ENCODE results near the gene SCIMP. TPM values are rescaled to one million over a fixed set of nuclear protein-coding genes. Genes with fewer than 3 reads are reported as not detected.

The SCIMP gene
- polyA plus RNA-seq, 1 donor from 2014 or later: not detected

DNA sequence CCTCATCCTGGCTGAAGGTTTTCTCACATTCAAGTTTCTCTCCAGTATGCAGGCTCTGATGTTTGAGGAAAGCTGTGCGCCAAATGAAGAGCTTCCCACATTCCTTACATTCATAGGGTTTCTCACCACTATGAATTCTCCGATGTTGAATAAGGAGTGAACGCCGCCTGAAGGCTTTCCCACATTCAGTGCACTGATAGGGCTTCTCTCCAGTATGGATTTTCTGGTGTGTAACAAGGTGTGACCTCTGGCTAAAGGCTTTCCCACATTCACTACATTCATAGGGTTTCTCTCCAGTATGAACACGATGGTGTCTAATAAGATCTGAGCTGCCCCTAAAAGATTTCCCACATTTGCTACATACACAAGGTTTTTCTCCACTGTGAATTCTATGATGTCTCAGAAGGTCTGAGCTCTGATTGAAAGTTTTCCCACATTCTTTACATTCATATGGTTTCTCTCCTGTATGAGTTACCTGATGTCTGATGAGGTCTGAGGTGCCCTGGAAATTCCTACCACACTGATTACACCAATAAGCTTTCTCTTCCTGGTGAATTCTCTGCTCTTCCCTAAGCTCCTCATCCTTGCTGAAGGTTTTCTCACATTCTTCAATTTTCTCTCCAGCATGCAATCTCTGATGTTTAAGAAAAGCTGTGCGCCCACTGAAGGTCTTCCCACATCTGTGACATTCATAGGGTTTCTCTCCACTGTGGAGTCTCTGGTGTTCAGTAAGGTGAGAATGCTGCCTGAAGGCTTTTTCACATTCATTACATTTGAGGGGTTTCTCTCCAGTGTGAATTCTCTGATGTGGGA is 51.9 kb downstream of the SCIMP start:
- Histone ChIP-seq H3K4me3 (ENCODE audit: low read length) (no peak overlapping the region), H3K79me2 (replicated peaks; ENCODE audit: insufficient read depth, low read length) (no peaks in the 10 kb centered on the region), H2AFZ (ENCODE audit: low read depth, low read length) (no peak overlapping the region), H4K20me1 (ENCODE audit: insufficient read depth) (no peaks in the 10 kb centered on the region), H3K27me3 (ENCODE audit: insufficient read depth, low read depth, low read length) (no peaks in the 10 kb centered on the region), H3K9me2 (ENCODE audit: insufficient read depth, low read length) (no peaks in the 10 kb centered on the region), H3K9ac (ENCODE audit: low read length) (no peak overlapping the region), H3K27ac (ENCODE audit: low read length) (no peak overlapping the region), H3F3A (ENCODE audit: insufficient read depth, low read length, poor library complexity, severe bottlenecking) (no peaks in the 10 kb centered on the region), H3K36me3 (ENCODE audit: insufficient read depth, low read length) (peaks cover 15% of the 10 kb centered on the region), H3K4me2 (ENCODE audit: low read length) (no peak overlapping the region), H3K9me3 (ENCODE audit: low read length) (peaks cover 36% of the 10 kb centered on the region)
- no peak for TF ChIP-seq MXI1 (conservative IDR thresholded peaks at IDR 0.05; ENCODE audit: poor library complexity, severe bottlenecking)
- TF ChIP-seq EP300 (conservative IDR thresholded peaks at IDR 0.05; ENCODE audit: poor library complexity, severe bottlenecking): no peak

DNA sequence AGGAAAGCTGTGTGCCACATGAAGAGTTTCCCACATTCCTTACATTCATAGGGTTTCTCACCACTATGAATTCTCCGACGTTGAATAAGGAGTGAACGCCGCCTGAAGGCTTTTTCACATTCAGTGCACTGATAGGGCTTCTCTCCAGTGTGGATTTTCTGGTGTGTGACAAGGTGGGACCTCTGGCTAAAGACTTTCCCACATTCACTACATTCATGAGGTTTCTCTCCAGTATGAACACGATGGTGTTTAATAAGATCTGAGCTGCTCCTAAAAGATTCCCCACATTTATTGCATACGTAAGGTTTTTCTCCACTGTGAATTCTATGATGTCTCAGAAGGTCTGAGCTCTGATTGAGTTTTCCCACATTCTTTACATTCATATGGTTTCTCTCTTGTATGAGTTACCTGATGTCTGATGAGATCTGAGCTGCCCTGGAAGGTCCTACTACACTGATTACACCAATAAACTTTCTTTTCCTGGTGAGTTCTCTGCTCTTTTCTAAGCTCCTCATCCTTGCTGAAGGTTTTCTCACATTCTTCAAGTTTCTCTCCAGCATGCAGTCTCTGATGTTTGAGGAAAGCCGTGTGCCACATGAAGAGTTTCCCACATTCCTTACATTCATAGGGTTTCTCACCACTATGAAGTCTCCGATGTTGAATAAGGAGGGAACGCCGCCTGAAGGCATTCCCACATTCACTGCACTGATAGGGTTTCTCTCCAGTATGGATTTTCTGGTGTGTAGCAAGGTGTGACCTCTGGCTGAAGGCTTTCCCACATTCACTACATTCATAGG is 53.0 kb downstream of the SCIMP start:
- Histone ChIP-seq H3K79me2 (replicated peaks; ENCODE audit: insufficient read depth, low read length) (no peaks in the 10 kb centered on the region), H3F3A (ENCODE audit: insufficient read depth, low read length, poor library complexity, severe bottlenecking) (no peaks in the 10 kb centered on the region), H3K27me3 (ENCODE audit: insufficient read depth, low read depth, low read length) (no peaks in the 10 kb centered on the region), H3K4me2 (ENCODE audit: low read length) (no peak overlapping the region), H2AFZ (ENCODE audit: low read depth, low read length) (no peak overlapping the region), H3K9me2 (ENCODE audit: insufficient read depth, low read length) (no peaks in the 10 kb centered on the region), H3K9me3 (ENCODE audit: low read length) (peaks cover 36% of the 10 kb centered on the region), H3K9ac (ENCODE audit: low read length) (no peak overlapping the region), H3K4me3 (ENCODE audit: low read length) (no peak overlapping the region), H3K36me3 (ENCODE audit: insufficient read depth, low read length) (peaks cover 15% of the 10 kb centered on the region), H3K27ac (ENCODE audit: low read length) (no peak overlapping the region), H4K20me1 (ENCODE audit: insufficient read depth) (no peaks in the 10 kb centered on the region)
- no peak for TF ChIP-seq RAD21 (conservative IDR thresholded peaks at IDR 0.05)
- no peak for TF ChIP-seq TAF1 (IDR thresholded peaks at IDR 0.05; ENCODE audit: low read depth)
- TF ChIP-seq EP300 (conservative IDR thresholded peaks at IDR 0.05; ENCODE audit: poor library complexity, severe bottlenecking): no peak
- TF ChIP-seq SMC3 (conservative IDR thresholded peaks at IDR 0.05; ENCODE audit: poor library complexity): no peak
- TF ChIP-seq MXI1 (conservative IDR thresholded peaks at IDR 0.05; ENCODE audit: poor library complexity, severe bottlenecking): no peak
- TF ChIP-seq POLR2AphosphoS5 (IDR thresholded peaks at IDR 0.05): no peak
- no peak for TF ChIP-seq EZH2 (IDR thresholded peaks at IDR 0.05; ENCODE audit: borderline replicate concordance, insufficient read depth, low read length, poor library complexity, severe bottlenecking)
- TF ChIP-seq, protein P1, sequence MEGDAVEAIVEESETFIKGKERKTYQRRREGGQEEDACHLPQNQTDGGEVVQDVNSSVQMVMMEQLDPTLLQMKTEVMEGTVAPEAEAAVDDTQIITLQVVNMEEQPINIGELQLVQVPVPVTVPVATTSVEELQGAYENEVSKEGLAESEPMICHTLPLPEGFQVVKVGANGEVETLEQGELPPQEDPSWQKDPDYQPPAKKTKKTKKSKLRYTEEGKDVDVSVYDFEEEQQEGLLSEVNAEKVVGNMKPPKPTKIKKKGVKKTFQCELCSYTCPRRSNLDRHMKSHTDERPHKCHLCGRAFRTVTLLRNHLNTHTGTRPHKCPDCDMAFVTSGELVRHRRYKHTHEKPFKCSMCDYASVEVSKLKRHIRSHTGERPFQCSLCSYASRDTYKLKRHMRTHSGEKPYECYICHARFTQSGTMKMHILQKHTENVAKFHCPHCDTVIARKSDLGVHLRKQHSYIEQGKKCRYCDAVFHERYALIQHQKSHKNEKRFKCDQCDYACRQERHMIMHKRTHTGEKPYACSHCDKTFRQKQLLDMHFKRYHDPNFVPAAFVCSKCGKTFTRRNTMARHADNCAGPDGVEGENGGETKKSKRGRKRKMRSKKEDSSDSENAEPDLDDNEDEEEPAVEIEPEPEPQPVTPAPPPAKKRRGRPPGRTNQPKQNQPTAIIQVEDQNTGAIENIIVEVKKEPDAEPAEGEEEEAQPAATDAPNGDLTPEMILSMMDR (IDR thresholded peaks at IDR 0.05; ENCODE audit: poor library complexity, severe bottlenecking): no peak
- TF ChIP-seq, protein P2, sequence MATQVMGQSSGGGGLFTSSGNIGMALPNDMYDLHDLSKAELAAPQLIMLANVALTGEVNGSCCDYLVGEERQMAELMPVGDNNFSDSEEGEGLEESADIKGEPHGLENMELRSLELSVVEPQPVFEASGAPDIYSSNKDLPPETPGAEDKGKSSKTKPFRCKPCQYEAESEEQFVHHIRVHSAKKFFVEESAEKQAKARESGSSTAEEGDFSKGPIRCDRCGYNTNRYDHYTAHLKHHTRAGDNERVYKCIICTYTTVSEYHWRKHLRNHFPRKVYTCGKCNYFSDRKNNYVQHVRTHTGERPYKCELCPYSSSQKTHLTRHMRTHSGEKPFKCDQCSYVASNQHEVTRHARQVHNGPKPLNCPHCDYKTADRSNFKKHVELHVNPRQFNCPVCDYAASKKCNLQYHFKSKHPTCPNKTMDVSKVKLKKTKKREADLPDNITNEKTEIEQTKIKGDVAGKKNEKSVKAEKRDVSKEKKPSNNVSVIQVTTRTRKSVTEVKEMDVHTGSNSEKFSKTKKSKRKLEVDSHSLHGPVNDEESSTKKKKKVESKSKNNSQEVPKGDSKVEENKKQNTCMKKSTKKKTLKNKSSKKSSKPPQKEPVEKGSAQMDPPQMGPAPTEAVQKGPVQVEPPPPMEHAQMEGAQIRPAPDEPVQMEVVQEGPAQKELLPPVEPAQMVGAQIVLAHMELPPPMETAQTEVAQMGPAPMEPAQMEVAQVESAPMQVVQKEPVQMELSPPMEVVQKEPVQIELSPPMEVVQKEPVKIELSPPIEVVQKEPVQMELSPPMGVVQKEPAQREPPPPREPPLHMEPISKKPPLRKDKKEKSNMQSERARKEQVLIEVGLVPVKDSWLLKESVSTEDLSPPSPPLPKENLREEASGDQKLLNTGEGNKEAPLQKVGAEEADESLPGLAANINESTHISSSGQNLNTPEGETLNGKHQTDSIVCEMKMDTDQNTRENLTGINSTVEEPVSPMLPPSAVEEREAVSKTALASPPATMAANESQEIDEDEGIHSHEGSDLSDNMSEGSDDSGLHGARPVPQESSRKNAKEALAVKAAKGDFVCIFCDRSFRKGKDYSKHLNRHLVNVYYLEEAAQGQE (IDR thresholded peaks at IDR 0.05; ENCODE audit: borderline replicate concordance): no peak

All from neural cell (in vitro differentiated cells).